GM19452 (cell line): ENCODE measurements around the gene MAPKAPK5.
"Not testable (repeated sequence)": the region's sequence is repeated elsewhere in the genome, so short reads cannot be mapped to it uniquely, and the experiment has no call there.

Experiments used
- ATAC-seq: cut with Tn5 transposase; IDR thresholded peaks from one replicate; pipeline ENCODE4 v1.9.1; 2021; ENCODE audit not compliant: unreplicated experiment

MAPKAPK5 gene

GRCh38 chr12:111873113-111873512 lies 31.1 kb downstream of the MAPKAPK5 start:
- ATAC-seq = no peak

- ATAC-seq = no peak
Measured at GRCh38 chr12:111881716-111882115, 39.7 kb downstream of the MAPKAPK5 start.

- no peak for ATAC-seq
Measured at GRCh38 chr12:111886662-111887545, 44.9 kb downstream of the MAPKAPK5 start.

GRCh38 chr12:111887926-111888745 lies 46.1 kb downstream of the MAPKAPK5 start:
- ATAC-seq = no peak

GRCh38 chr12:111893287-111893686 lies 51.3 kb downstream of the MAPKAPK5 start:
- no peak for ATAC-seq

- ATAC-seq = no peak
Measured at GRCh38 chr12:111894556-111894955, 52.5 kb downstream of the MAPKAPK5 start.

- no peak for ATAC-seq
Measured at GRCh38 chr12:111901182-111901581, 59.2 kb downstream of the MAPKAPK5 start.

- ATAC-seq = no peak
Measured at GRCh38 chr12:111904446-111904975, 62.5 kb downstream of the MAPKAPK5 start.

GRCh38 chr12:111905502-111905901 lies 63.5 kb downstream of the MAPKAPK5 start:
- ATAC-seq = no peak

- ATAC-seq = no peak
Measured at GRCh38 chr12:111907740-111908139, 65.7 kb downstream of the MAPKAPK5 start.

GRCh38 chr12:111925171-111925570 lies 83.1 kb downstream of the MAPKAPK5 start:
- ATAC-seq = no peak

- no peak for ATAC-seq
Measured at GRCh38 chr12:111926631-111927030, 84.6 kb downstream of the MAPKAPK5 start.

- ATAC-seq = no peak
Measured at GRCh38 chr12:111927346-111927745, 85.3 kb downstream of the MAPKAPK5 start.

GRCh38 chr12:111932241-111932640 lies 90.2 kb downstream of the MAPKAPK5 start:
- ATAC-seq = no peak

GRCh38 chr12:111936869-111937268 lies 94.8 kb downstream of the MAPKAPK5 start:
- no peak for ATAC-seq

- no peak for ATAC-seq
Measured at GRCh38 chr12:111937429-111937828, 95.4 kb downstream of the MAPKAPK5 start.

GRCh38 chr12:111942557-111942956 lies 100.5 kb downstream of the MAPKAPK5 start:
- ATAC-seq = no peak

GRCh38 chr12:111943929-111944328 lies 101.9 kb downstream of the MAPKAPK5 start:
- ATAC-seq = no peak

- not testable (repeated sequence) for ATAC-seq
Measured at GRCh38 chr12:111950961-111951676, 109.1 kb downstream of the MAPKAPK5 start.
